NCI-H1105 treated with DMSO at 0.1 percent for 48 hours (cell line): ENCODE data around the gene ADAMTS15.
"Not testable (repeated sequence)": the region's sequence is repeated elsewhere in the genome, so short reads cannot be mapped to it uniquely, and the experiment has no call there.

Experiments used
- DNase-seq: peaks from one replicate; lab custom pipeline; 2025; lab: John Stamatoyannopoulos, UW

Gene ADAMTS15

DNA sequence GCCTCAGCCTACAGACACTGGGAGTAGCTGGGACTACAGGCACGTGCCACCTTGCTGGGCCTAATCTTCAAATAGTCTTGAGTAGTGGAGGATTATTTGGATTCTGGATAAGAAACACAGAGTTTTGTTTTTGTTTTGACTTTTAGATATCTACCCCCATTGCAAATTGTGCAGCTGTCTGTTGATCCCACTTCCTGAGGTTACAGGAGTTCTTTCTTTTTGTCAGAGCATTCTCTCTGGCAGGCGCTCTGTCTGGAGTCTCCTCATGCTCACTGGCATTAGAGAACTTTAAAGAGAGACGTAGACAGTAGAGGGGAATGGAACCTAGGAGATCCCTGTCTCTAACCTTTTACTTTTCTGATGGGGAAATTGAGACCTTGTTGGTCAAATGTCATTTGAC, 12.3 kb upstream of the ADAMTS15 start:
- DNase-seq = no peak

DNA sequence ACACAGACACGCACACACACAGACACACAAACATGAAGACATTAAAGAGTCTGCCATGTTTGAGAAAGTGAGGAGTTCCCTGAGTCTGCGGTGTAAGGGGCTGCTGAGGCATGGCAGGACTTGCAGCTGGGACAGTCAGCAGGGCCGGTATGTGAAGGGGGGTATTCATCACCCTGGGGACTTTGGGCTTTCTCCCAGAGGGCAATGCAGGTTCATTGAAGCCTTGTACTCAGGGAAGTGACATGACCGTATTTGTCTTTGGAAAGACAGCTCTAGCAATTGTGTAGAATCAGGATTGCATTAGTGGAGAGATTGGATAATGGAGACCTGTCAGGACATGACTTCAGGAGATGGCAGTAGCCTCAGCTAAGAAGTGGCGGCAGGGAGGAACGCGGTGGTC, 10.6 kb upstream of the ADAMTS15 start:
- no peak for DNase-seq

DNA sequence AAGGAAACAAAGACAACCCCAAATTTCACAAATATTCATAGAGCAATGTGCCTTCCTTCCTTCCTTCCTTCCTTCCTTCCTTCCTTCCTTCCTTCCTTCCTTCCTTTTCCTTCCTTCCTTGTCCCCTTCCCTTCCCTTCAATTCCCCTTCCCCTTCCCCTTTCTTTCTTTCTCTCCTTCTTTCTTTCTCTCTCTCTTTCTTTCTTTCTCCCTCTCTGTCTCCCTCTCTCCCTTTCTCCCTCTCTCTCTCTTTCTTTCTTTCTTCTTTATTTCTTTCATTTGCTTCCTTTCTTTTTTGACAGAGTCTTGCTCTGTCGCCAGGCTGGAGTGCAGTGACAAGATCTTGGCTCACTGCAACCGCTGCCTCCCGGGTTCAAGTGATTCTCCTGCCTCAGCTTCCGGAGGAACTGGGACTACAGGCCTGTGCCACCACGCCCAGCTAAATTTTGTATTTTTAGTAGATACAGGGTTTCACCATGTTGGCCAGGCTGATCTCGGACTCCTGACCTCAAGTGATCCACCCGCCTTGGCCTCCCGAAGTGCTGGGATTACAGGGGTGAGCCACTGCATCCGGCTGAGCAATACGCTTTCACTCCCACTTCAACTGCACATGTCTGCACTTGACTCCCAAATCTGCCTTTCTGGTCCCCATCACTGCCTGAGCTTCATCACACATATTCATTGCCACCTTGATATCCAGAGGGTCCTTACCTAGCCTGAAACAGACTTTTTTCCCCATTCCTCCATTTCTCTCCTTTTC, 9.9 kb upstream of the ADAMTS15 start:
- DNase-seq = not testable (repeated sequence)

DNA sequence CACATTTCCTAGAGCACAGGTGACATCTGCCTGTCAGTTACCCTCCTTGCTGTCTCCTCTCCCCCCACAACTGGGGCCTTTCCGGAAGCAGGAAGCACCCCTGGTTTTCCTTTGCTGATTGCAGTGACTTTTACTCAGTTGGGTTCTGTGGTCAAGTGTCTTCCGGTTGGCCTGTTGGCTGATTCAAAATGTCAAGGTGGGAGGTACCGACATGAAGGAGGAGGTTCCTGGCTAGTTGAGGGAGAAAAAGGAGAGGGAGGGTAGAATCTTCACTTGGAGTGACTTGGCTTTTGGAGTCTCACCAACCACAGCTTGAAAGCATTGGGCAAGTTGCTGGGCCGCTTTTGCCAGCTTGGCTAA, 9.3 kb upstream of the ADAMTS15 start:
- no peak for DNase-seq

DNA sequence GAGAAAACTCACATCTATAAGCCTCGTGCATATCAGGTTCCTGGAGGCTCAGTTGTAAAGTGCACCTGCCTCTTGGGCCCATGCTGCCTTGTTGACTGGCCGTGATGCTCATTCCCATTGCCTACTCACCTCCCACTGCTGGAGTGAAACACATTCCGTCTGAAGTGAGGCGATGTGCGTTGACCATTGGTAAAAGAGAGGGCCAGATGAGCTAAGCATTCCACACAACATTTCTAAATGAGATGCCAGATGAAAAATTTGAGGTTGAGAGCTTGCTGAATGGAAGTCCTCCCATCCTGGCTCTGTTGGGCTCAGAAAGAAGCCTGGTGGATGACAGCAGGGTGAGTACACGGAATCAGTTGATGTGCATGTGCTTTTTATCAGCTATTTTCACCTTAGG, 8.6 kb upstream of the ADAMTS15 start:
- DNase-seq = no peak

- DNase-seq = no peak
These were observed 6.7 kb upstream of the ADAMTS15 start for GRCh38 chr11:130441719-130442118.

GRCh38 chr11:130442737-130443136, 5.7 kb upstream of the ADAMTS15 start:
- no peak for DNase-seq

- DNase-seq = no peak
These were observed 2.7 kb upstream of the ADAMTS15 start for GRCh38 chr11:130445788-130446187.

GRCh38 chr11:130448039-130448415, 418 bp upstream of the ADAMTS15 start:
- DNase-seq = no peak

DNA sequence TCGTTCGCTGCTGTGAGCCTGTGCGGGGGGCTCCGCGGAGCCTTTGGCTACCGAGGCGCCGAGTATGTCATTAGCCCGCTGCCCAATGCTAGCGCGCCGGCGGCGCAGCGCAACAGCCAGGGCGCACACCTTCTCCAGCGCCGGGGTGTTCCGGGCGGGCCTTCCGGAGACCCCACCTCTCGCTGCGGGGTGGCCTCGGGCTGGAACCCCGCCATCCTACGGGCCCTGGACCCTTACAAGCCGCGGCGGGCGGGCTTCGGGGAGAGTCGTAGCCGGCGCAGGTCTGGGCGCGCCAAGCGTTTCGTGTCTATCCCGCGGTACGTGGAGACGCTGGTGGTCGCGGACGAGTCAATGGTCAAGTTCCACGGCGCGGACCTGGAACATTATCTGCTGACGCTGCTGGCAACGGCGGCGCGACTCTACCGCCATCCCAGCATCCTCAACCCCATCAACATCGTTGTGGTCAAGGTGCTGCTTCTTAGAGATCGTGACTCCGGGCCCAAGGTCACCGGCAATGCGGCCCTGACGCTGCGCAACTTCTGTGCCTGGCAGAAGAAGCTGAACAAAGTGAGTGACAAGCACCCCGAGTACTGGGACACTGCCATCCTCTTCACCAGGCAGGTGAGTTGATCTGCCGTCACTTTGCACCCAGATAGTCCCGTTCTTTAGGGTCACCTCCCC, 1.0 kb downstream of the ADAMTS15 start:
- no peak for DNase-seq

GRCh38 chr11:130449996-130450769, 1.7 kb downstream of the ADAMTS15 start:
- DNase-seq = no peak

DNA sequence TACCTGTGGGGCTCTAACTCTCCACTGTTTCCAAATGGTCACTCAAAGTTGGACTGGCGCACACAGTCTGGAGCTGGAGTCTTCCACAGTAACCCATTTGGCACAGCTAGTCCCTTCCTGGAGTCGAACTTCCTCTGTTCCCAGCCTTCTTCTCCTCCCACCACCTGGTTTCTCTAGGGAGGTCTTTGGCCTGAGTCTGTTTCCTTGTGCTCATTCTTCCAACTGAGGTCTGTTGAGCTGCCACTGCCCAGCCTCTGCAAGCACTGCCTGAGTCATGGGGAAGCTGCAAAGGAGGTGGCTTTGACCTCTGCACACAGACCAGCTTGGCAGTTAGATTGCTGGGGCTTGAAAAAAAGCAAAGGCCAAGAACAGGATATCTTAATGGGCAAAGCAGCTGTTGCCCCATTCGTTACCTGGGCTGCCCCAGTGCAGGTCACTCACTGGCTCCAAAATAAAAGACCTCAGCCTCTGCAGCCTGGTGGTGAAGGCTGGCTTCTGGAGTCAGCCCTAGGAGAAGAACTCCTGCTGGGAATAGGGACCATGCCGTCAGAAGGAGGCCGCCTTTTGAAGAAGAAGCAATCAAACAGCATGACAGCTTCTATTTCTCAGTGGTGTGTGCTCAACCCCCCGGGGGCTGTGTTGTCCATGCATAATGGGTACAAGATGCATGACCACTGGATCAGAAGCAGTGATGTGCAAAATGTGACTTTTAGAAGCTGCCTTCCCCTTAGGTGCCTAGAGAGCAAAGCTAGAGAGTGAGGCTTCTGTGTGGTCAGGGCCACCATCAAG, 3.0 kb downstream of the ADAMTS15 start:
- no peak for DNase-seq

DNA sequence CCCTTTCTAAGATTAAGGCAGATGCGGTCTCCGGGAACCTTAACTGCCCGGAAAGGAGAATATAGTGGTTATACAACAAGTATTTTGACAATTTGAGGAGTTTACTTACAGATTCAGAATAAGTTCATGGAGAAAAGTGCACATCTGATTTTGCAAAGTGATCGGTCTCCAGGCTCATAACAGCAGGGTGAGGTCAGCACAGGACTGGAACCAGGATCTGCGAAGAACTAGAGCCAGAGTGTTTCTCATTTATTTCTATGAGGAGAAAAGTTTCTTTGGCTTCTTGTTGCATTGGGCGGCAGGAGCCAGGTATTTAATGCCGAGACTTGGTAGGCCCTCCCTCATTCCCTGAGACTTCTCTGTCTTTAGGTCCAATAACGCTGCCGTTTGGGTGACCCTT, 3.7 kb downstream of the ADAMTS15 start:
- DNase-seq = no peak

DNA sequence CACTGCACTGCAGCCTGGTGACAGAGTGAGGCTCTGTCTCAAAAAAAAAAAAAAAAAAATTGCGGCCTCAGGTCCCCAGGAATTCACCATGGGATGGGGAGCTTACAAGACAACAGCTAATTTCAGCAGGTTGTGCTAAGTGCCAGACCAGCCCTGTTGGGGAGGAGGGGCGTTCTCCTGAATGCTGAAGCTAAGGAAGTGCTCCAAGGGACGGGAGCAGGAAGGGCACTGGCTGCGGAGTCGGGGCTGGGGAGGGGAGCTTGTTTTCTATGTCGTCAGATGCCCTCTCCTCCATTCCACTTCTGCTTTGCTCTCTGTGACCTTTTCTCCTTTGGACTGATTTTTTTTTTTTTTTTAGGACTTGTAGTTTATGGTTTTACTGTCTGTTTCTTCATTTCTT, 4.5 kb downstream of the ADAMTS15 start:
- DNase-seq = no peak

DNA sequence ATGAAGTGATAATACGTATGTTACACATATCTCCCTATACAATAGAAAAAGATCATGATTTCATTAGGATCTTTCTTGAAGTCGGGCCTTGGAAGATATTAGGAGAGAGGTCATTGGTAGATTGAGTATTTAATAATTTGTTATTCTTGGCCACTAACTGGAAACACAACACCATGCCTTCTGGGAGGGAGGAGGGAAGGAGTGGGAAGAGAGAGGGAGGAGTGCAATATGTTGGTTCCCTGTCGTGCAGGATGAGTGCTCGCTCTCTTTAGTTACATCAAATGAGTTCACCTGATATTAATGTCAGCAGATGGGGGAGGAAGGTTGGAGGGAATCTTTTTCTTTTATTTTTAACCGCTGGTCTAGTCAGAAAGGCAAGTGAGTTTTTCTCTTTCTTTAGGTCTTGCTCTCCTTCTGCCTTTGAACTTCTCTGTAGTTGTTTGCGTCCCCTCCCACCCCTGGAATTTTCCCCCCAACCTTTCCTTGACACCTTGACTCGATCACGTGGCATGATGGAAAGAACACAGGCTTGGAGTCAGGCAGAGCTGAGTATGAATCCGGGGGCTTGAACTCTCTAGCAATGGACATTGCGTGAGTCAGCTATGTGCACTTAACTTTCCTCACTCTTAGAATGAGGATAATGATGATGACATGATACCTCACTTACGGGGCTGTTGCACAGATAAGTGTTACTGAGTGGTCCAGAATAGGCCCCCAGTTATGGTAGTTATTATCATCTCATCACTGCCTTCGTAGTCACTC, 6.2 kb downstream of the ADAMTS15 start:
- no peak for DNase-seq

DNA sequence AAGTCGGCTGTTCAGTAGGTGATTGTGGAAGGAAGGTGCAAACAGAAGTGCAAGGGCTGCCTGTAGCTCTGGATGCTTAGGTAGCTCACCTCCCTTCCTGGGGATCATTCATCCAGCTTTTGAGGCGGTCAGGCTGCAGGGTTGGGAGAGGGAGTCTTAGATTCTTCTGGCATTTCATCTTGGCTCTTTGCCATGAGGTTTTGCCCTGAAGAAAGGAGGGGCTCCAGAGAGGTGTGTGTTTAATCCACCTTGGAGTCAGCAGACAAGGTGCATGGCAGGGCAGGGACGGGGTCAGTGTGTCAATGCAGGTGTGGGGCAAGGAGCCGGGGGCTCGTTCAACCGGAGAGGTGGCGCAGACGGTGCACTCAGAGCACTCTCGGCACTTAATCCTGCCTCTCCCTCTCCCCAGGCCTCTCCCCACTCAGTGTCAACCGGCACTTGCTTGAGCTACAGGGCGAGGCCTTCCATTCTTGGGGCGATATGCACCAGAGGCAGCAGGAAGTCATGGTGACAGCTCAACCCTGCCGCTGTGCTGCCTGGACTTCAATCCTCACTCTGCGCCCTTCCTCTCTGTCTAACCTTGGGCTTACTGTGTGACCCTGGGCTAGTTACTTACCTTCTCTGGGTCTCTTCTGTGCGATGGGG, 7.2 kb downstream of the ADAMTS15 start:
- no peak for DNase-seq

- DNase-seq = no peak
These were observed 7.8 kb downstream of the ADAMTS15 start for GRCh38 chr11:130456286-130456685.

DNA sequence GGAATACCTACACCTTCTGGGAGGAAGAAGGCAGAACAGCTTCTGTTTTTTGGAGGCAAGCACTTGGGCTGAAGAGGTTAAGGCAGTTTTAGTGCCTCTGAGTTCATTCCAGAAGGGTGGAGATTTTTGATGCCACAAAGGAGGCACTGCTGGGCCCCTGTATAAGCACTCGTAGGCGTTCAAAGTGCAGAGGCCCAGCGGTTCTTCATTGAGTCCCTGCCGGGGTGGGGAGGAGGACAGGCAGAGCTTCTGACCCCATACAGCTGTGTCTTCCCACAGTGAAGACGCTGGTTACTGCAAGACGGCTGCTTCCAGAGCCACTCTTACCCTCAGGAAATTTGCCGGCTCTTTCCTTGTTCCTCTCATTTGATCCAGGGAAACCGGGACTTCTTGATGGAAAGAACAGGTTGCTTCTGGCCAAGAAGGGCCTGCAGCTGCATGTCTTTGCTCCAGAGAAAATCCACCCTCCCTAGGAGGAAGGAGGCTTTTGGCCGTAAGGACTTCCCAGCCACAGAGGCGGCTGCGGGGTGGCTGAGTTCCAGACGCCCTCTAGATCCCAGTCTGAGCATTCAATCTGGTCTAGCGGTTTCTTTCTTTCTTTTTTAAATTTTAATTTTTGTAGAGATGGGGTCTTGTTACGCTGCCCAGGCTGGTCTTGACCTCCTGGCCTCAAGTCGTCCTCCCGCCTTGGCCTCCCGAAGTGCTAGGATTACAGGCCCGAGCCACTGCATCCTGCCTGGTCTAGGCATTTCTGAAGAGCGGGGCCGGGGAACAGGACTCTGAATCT, 9.4 kb downstream of the ADAMTS15 start:
- DNase-seq = no peak

GRCh38 chr11:130458410-130458729, 9.9 kb downstream of the ADAMTS15 start:
- DNase-seq = no peak

GRCh38 chr11:130459521-130459920, 11.1 kb downstream of the ADAMTS15 start:
- DNase-seq = no peak
